HG03108 (cell line): Measurements from ENCODE around the gene POLR1D.

Source experiments
- ATAC-seq: cut with Tn5 transposase; IDR thresholded peaks from one replicate; pipeline ENCODE4 v1.9.1; 2021; ENCODE audit warnings: moderate library complexity; ENCODE audit not compliant: unreplicated experiment

POLR1D gene

DNA sequence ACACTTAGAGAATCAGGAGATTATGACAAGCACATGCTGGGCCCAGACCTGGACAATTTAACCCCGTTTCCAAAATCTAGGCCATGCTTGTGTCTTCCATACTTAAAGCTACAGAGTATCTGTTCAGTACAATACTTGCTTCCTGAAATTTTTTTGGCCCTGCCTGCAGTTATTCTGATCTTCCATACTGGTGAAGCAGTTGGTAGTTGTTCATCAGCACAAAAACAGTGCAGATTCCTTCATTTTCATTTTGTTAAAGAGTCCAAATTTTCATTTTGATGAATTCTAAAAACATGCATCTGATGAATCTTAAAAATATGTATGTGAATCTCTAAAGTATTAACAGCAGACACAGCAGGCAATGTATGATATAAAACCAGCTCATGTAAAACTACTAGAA lies 49.2 kb downstream of the POLR1D start:
- ATAC-seq, result no peak

DNA sequence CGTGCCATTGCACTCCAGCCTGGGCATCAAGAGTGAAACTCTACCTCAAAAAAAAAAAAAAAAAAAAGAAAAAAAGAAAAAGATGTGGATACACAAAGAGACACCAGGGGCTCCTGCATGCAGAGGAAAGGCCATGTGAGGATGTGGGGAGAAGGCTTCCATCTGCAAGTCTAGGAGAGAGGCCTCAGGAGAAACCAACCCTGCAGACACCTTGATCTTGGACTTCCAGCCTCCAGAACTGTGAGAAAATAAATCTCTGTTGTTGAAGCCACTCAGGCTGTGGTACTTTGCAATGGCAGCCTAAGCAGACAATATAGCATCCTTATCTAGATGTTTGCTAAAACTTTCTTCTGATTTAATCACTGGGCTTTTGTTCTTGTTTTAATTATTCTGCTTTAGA lies 50.3 kb downstream of the POLR1D start:
- no peak for ATAC-seq
